Measurements from ENCODE around the gene CSNK1G3.
A peak's percentile ranks its signal among the peaks of the same experiment; 100 is the strongest.

Gene CSNK1G3

DNA sequence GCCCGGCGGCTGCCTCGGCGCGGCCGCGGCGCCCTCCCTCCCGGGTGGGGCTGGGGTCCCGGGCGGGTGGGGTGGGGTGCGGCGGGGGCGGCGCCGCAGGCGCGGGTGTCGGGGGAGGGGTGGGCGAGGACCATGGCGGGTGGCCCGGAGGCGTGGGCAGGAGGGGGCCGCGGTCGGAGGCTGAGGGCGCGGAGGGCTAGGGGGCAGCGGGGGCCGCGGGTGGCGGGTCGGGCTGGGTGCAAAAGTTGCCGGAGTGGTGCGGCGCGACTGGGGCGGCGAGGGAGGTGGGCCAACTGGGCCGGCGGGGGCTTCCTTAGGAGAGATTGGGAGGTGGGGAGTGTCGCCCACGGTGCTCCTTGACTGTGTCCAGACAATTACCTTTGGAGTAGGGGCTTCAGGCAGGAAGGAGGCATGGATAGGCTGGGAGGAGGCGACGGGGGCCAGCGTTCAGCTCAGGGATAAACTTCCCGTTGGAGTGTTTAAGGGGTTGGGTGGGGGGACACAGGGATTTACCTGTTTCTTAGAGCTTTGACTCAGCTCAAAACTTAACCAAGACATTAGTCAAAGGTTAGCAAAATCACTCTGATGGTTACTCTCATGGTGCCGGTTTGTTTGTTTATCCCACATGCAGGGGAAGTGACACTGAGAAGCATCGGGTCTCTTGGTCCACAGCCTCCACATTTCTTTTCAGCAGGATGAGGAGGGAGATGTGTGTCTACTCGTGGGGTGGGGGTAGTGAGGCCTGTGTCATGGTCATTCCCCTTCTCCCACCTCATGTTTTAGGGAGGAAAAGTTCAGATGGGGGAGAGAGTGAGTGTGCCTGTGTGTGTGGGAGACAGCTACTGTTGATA is 859 bp downstream of the CSNK1G3 start:
- TF ChIP-seq, protein P1, sequence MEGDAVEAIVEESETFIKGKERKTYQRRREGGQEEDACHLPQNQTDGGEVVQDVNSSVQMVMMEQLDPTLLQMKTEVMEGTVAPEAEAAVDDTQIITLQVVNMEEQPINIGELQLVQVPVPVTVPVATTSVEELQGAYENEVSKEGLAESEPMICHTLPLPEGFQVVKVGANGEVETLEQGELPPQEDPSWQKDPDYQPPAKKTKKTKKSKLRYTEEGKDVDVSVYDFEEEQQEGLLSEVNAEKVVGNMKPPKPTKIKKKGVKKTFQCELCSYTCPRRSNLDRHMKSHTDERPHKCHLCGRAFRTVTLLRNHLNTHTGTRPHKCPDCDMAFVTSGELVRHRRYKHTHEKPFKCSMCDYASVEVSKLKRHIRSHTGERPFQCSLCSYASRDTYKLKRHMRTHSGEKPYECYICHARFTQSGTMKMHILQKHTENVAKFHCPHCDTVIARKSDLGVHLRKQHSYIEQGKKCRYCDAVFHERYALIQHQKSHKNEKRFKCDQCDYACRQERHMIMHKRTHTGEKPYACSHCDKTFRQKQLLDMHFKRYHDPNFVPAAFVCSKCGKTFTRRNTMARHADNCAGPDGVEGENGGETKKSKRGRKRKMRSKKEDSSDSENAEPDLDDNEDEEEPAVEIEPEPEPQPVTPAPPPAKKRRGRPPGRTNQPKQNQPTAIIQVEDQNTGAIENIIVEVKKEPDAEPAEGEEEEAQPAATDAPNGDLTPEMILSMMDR (conservative IDR thresholded peaks at IDR 0.05; ENCODE audit: control insufficient read depth, insufficient read depth, low read depth, low read length): no peak
- peak overlapping the region; percentile 85 for H3K4me3 ChIP-seq (ENCODE audit: control insufficient read depth, low read depth, low read length)
- DNase-seq (ENCODE audit: low read depth): peak; percentile 49

DNA sequence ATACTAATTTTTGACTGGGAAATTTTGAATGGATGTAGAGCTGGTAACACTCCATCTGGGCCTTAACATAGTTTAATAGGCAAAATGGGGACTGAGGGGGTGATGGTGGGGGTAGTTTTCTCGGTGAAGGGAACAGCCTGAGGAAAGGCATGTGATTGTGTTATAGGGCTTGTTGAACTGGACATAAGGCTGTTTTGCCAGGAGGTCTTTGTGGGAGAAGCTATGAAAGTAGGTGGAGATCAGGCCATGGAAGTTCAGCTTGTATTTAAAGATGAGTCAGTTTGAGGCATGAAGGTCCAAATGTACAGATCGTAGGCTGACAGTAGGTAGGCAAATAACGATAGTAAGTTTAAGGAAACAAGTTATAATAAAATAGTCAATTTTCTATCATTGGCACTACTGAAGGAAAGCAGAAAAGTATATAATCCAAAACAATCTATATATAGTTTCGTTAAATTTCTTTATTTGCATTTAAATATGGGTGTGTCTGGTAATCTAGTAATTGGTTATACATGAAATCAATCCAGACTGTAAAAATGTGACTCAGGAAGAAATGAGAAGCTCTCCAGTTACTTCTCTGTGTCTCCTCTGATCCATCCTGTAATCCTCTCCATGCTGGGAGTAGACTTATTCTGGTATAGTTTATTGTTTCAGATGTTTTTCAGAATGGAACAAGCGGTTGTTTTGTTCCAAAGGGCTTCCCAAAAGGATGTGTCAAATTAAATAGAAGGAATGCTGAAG is 2.8 kb downstream of the CSNK1G3 start:
- no peak overlapping the region for H3K4me3 ChIP-seq (ENCODE audit: control insufficient read depth, low read depth, low read length)
- no peak for DNase-seq (ENCODE audit: low read depth)
- TF ChIP-seq, protein P1 (conservative IDR thresholded peaks at IDR 0.05; ENCODE audit: control insufficient read depth, insufficient read depth, low read depth, low read length): no peak

- DNase-seq (ENCODE audit: low read depth): no peak
- TF ChIP-seq, protein P1 (conservative IDR thresholded peaks at IDR 0.05; ENCODE audit: control insufficient read depth, insufficient read depth, low read depth, low read length): no peak
Observed at GRCh38 chr5:123515904-123516303, 3.9 kb downstream of the CSNK1G3 start.

GRCh38 chr5:123517476-123517875 is 5.5 kb downstream of the CSNK1G3 start:
- H3K4me3 ChIP-seq (ENCODE audit: control insufficient read depth, low read depth, low read length): no peak overlapping the region
- DNase-seq (ENCODE audit: low read depth): no peak
- TF ChIP-seq, protein P1 (conservative IDR thresholded peaks at IDR 0.05; ENCODE audit: control insufficient read depth, insufficient read depth, low read depth, low read length): no peak

More at GRCh38 chr5:123515904-123516303, 3.9 kb downstream of the CSNK1G3 start:
- H3K4me3 ChIP-seq (ENCODE audit: control insufficient read depth, low read depth, low read length): no peak overlapping the region

- TF ChIP-seq, protein P1 (conservative IDR thresholded peaks at IDR 0.05; ENCODE audit: control insufficient read depth, insufficient read depth, low read depth, low read length): no peak
- no peak overlapping the region for H3K4me3 ChIP-seq (ENCODE audit: control insufficient read depth, low read depth, low read length)
- DNase-seq (ENCODE audit: low read depth): no peak
Observed at GRCh38 chr5:123518111-123518510, 6.1 kb downstream of the CSNK1G3 start.

- TF ChIP-seq, protein P1 (conservative IDR thresholded peaks at IDR 0.05; ENCODE audit: control insufficient read depth, insufficient read depth, low read depth, low read length): no peak
- DNase-seq (ENCODE audit: low read depth): no peak
- H3K4me3 ChIP-seq (ENCODE audit: control insufficient read depth, low read depth, low read length): no peak overlapping the region
Observed at GRCh38 chr5:123520677-123521247, 8.8 kb downstream of the CSNK1G3 start.

All from fibroblast of mammary gland (primary cell).